ENCODE data around the gene CCDC92.

The CCDC92 gene

DNA sequence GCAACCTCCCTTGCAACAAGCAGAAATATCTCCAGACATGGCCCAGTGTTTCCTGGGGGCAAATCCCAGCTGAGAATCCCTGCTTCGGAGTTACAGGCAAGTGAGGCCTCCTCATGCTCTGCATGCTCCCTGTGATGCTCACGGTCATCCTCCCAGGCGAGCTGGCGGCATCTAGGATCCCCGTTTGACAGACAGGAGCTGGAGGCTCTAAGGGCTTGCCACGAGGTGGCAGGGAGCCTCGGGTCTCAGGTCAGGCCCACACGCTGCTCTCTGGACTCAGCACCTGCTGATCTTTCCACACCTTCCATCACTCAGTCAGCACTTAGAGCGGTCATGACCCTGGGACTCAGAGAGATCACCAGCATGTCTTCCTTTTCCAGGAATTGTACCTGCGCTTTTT is 79.8 kb downstream of the CCDC92 start:
- TF ChIP-seq, protein P1, sequence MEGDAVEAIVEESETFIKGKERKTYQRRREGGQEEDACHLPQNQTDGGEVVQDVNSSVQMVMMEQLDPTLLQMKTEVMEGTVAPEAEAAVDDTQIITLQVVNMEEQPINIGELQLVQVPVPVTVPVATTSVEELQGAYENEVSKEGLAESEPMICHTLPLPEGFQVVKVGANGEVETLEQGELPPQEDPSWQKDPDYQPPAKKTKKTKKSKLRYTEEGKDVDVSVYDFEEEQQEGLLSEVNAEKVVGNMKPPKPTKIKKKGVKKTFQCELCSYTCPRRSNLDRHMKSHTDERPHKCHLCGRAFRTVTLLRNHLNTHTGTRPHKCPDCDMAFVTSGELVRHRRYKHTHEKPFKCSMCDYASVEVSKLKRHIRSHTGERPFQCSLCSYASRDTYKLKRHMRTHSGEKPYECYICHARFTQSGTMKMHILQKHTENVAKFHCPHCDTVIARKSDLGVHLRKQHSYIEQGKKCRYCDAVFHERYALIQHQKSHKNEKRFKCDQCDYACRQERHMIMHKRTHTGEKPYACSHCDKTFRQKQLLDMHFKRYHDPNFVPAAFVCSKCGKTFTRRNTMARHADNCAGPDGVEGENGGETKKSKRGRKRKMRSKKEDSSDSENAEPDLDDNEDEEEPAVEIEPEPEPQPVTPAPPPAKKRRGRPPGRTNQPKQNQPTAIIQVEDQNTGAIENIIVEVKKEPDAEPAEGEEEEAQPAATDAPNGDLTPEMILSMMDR (conservative IDR thresholded peaks at IDR 0.05; ENCODE audit: low read length), result no peak
- no peak for DNase-seq (ENCODE audit: low read depth)
- no peak overlapping the region for H3K4me3 ChIP-seq (ENCODE audit: low read length)

DNA sequence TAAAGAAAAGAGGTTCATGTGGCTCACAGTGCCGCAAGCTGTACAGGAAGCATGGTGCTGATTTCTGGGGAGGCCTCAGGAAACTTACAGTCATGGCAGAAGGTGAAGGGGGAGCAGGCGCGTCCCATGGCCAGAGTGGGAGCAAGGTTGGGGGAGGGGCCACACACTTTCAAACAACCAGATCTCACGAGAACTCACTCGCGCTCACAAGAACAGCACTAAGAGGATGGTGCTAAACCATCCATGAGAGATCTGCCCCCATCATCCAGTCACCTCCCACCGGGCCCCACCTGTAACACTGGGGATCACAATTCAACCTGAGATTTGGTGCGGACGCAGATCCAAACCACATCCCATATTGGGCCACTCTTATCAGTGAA is 80.5 kb downstream of the CCDC92 start:
- no peak for DNase-seq (ENCODE audit: low read depth)
- TF ChIP-seq, protein P1 (conservative IDR thresholded peaks at IDR 0.05; ENCODE audit: low read length), result no peak
- no peak overlapping the region for H3K4me3 ChIP-seq (ENCODE audit: low read length)

DNA sequence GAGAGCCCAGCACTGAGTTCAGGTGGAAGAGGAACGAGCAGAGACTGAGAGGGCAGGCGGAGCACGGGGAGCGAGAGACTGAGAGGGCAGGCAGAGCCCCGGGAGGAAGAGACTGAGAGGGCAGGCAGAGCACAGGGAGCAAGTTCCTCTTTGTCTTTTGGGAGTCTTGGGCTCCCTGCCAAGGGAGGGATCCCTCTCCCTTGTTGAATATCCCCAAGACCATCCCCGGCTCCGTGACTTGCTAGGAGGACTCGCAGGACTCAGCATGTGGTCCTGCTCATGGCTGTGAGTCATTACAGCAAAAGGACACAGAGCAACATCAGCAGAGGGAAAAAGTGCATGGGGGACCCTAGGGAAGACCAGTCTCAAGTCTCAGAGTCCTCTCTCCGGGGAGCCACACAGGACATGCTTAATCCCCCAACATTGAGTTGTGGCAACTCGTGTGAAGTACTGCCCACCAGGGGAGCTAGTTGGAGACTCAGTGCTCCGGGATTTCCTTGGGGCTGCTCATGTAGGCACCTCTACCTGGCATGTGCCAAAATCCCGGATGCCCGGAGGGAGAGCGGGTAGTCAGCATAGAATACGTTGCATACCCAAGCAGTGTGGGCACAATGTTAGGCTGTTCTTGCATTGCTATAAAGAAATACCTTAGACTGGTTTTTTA is 81.0 kb downstream of the CCDC92 start:
- no peak overlapping the region for H3K4me3 ChIP-seq (ENCODE audit: low read length)
- no peak for DNase-seq (ENCODE audit: low read depth)
- TF ChIP-seq, protein P1 (conservative IDR thresholded peaks at IDR 0.05; ENCODE audit: low read length), result 0 out of 2 replicates have a peak, but pooled peaks have one; percentile 3

DNA sequence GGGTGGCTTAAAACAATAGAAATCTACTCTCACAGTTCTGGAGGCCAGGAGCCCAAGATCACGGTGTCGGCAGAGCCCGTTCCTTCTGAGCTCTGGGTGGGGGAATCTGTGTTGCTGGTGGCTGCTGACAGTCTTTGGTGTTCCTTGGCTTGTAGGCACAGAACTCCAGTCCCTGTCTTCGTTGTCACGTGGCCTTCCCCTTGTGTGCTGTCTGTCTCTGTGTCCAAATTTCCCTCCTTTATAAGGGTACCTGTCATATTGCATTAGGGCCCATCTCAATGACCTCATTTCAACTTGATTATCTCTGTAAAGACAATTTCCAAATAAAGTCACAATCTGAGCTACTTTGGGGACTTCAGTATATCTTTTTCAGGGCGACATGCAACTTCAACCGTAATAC is 81.6 kb downstream of the CCDC92 start:
- H3K4me3 ChIP-seq (ENCODE audit: low read length), result no peak overlapping the region
- TF ChIP-seq, protein P1 (conservative IDR thresholded peaks at IDR 0.05; ENCODE audit: low read length), result no peak
- DNase-seq (ENCODE audit: low read depth), result no peak

DNA sequence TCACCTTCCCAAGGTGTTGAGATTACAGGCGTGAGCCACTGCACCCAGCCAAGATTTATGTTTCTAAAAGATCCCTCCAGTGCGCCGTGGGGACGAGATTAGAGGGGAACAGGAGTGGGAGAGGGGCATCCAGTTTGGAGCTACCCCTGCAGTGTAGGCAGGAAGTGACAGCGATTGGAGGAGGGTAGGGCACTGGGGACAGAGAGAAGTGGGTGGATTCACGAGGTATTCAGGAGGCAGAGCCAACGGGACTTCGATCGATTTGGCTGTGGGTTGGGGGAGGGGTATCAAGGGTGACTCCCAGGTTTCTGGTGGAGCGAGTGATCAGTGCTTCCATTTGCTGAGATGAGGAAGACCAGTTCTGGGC is 82.1 kb downstream of the CCDC92 start:
- DNase-seq (ENCODE audit: low read depth), result no peak
- TF ChIP-seq, protein P1 (conservative IDR thresholded peaks at IDR 0.05; ENCODE audit: low read length), result no peak
- no peak overlapping the region for H3K4me3 ChIP-seq (ENCODE audit: low read length)

DNA sequence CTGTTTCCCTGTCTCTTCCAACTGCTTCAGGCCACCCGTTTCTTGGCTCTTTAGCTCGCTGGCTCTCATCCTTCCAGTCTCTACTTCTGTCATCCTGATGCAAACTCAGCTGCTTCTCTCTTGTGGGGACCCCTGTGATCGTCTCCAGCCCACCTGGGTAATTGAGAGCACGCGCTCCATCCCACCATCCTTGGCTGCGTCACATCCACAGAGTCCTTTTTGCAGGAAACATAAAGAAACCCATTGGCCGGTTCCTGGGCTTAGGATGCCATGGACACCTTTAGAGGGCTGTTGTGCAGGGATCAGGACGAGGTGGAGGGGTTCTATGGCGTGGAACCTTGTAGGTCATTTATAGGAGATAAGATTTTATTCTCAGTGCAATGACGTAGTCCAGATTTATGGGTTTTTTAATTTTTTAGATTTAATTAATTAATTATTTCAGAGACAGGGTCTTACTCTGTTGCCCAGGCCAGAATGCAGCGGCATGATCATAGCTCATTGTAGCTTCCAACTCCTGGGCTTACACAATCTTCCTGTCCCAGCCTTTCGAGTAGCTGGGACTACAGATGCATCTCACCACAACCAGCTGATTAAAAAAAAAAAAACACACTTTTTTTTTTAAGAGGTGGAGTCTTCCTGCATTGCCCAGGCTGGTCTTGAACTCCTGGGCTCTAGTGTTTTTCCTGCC is 82.6 kb downstream of the CCDC92 start:
- DNase-seq (ENCODE audit: low read depth), result no peak
- no peak overlapping the region for H3K4me3 ChIP-seq (ENCODE audit: low read length)
- TF ChIP-seq, protein P1 (conservative IDR thresholded peaks at IDR 0.05; ENCODE audit: low read length), result no peak

DNA sequence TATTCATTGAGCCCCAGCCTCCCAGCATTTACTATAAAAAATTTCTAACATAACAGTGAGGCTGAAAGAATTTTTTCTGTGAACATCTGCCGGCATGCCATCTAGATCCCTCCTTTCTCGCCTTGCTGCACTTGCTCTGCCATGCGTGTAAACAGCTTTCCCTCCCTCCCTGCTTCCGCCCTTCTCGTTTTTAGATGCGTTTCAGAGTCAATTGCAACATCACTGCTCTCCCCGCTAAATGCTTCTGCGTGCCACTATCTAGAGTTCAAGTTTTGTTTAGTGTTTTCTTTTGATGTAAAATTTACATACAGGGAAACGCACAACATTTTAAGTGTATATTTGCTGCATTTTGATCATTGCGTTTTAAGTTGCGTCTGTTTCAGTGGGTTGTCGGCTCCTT is 83.6 kb downstream of the CCDC92 start:
- H3K4me3 ChIP-seq (ENCODE audit: low read length), result no peak overlapping the region
- TF ChIP-seq, protein P1 (conservative IDR thresholded peaks at IDR 0.05; ENCODE audit: low read length), result no peak
- DNase-seq (ENCODE audit: low read depth), result no peak
